Mesenchymal stem cell (in vitro differentiated cells and primary cell): ENCODE results near the gene TRIP12.
A peak's percentile ranks its signal among the peaks of the same experiment; 100 is the strongest.
"Not testable (repeated sequence)": the region's sequence is repeated elsewhere in the genome, so short reads cannot be mapped to it uniquely, and the experiment has no call there.

ENCODE experiments used
- DNase-seq: peaks from one replicate; pipeline ENCODE4 v3.0.0-alpha.2; 2013
- H2AFZ ChIP-seq: one replicate; pipeline ENCODE4 v1.6.1; 2013; ENCODE audit warnings: low read depth, mild to moderate bottlenecking, control low read depth, inconsistent platforms, low read length, moderate library complexity
- H2AK5ac ChIP-seq: 2 replicates; pipeline ENCODE4 v1.6.1; 2013; ENCODE audit warnings: low read length, moderate library complexity, mild to moderate bottlenecking, inconsistent platforms; ENCODE audit not compliant: severe bottlenecking
- H2BK120ac ChIP-seq: one replicate; pipeline ENCODE4 v1.6.1; 2013; ENCODE audit warnings: low read depth, mild to moderate bottlenecking, inconsistent platforms, low read length, moderate library complexity
- H2BK12ac ChIP-seq, 2 experiments: one replicate each; pipeline ENCODE4 v1.6.1; 2013; ENCODE audit warnings: inconsistent platforms in 2 of 2, low read length in 2 of 2, mild to moderate bottlenecking in 2 of 2, moderate library complexity in 2 of 2, control low read depth in 1 of 2
- H2BK15ac ChIP-seq: one replicate; pipeline ENCODE4 v1.6.1; 2013; ENCODE audit warnings: mild to moderate bottlenecking, low read depth, inconsistent platforms; ENCODE audit not compliant: poor library complexity, severe bottlenecking
- H2BK5ac ChIP-seq: 2 replicates; pipeline ENCODE4 v1.6.1; 2013; ENCODE audit warnings: low read depth, mild to moderate bottlenecking, low read length, control low read depth, inconsistent platforms; ENCODE audit not compliant: poor library complexity, severe bottlenecking
- H3K14ac ChIP-seq, 2 experiments: one replicate each; pipeline ENCODE4 v1.6.1; 2013; ENCODE audit warnings: inconsistent platforms in 2 of 2, low read length in 2 of 2, control low read depth in 1 of 2, mild to moderate bottlenecking in 1 of 2, moderate library complexity in 1 of 2
- H3K18ac ChIP-seq, 2 experiments: one replicate each; pipeline ENCODE4 v1.6.1; 2013; ENCODE audit warnings: inconsistent platforms in 2 of 2, low read length in 2 of 2, control low read depth in 1 of 2, low read depth in 1 of 2, mild to moderate bottlenecking in 1 of 2
- H3K23ac ChIP-seq, 2 experiments: one replicate each; pipeline ENCODE4 v1.6.1; 2013; ENCODE audit warnings: inconsistent platforms in 2 of 2, low read length in 2 of 2, mild to moderate bottlenecking in 2 of 2, moderate library complexity in 2 of 2, control low read depth in 1 of 2
- H3K27ac ChIP-seq: 2 replicates; pipeline ENCODE4 v1.5.1; 2013; ENCODE audit warnings: mild to moderate bottlenecking, moderate library complexity, low read length, control low read depth, inconsistent platforms; ENCODE audit not compliant: poor library complexity, severe bottlenecking
- H3K27me3 ChIP-seq, 2 experiments: 2 replicates each; pipeline versions ENCODE4 v1.6.1 to v1.7.0; 2013; ENCODE audit warnings: low read length in 2 of 2, mild to moderate bottlenecking in 2 of 2, moderate library complexity in 2 of 2, control low read depth in 1 of 2, inconsistent platforms in 1 of 2; ENCODE audit not compliant: control insufficient read depth in 1 of 2, insufficient read depth in 1 of 2
- H3K36me3 ChIP-seq, 2 experiments: 2 replicates each; pipeline versions ENCODE4 v1.6.1 to v1.7.0; 2013; ENCODE audit warnings: low read length in 2 of 2, control low read depth in 1 of 2, inconsistent platforms in 1 of 2, low read depth in 1 of 2, mild to moderate bottlenecking in 1 of 2; ENCODE audit not compliant: insufficient read depth in 2 of 2, control insufficient read depth in 1 of 2
- H3K4ac ChIP-seq, 2 experiments: one replicate each; pipeline ENCODE4 v1.6.1; 2013; ENCODE audit warnings: inconsistent platforms in 2 of 2, low read length in 2 of 2, mild to moderate bottlenecking in 2 of 2, moderate library complexity in 2 of 2, control low read depth in 1 of 2, low read depth in 1 of 2
- H3K4me1 ChIP-seq: 2 replicates; pipeline ENCODE4 v1.6.1; 2013; ENCODE audit warnings: low read depth, low read length, control low read depth; ENCODE audit not compliant: control insufficient read depth, insufficient read depth
- H3K4me2 ChIP-seq: 2 replicates; pipeline ENCODE4 v1.6.1; 2013; ENCODE audit warnings: low read length, mild to moderate bottlenecking, inconsistent platforms; ENCODE audit not compliant: poor library complexity, severe bottlenecking
- H3K4me3 ChIP-seq, 2 experiments: 2 replicates each; pipeline versions ENCODE4 v1.5.1 to v1.7.0; 2013; ENCODE audit warnings: low read length in 2 of 2, mild to moderate bottlenecking in 2 of 2, control low read depth in 1 of 2, low read depth in 1 of 2; ENCODE audit not compliant: insufficient read depth in 1 of 2
- H3K79me1 ChIP-seq: replicated peaks from 2 replicates; pipeline ENCODE4 v1.6.1; 2013; ENCODE audit warnings: mild to moderate bottlenecking, control low read depth, low read length, inconsistent platforms; ENCODE audit not compliant: poor library complexity, severe bottlenecking
- H3K9ac ChIP-seq: 2 replicates; pipeline ENCODE4 v1.7.0; 2013; ENCODE audit warnings: mild to moderate bottlenecking, low read length, moderate library complexity
- H3K9me3 ChIP-seq: 2 replicates; pipeline ENCODE4 v1.7.0; 2013; ENCODE audit warnings: mild to moderate bottlenecking, low read length; ENCODE audit not compliant: control insufficient read depth
- H4K8ac ChIP-seq: one replicate; pipeline ENCODE4 v1.6.1; 2013; ENCODE audit warnings: inconsistent platforms, mild to moderate bottlenecking, low read length, moderate library complexity
- H4K91ac ChIP-seq: one replicate; pipeline ENCODE4 v1.6.1; 2013; ENCODE audit warnings: mild to moderate bottlenecking, low read length, inconsistent platforms
- WGBS: methylation state at CpG from one replicate; pipeline ENCODE4 v1.1.7; 2013; ENCODE audit warnings: mixed read lengths; 5-methylcytosine and 5-hydroxymethylcytosine counted together

TRIP12 gene

DNA sequence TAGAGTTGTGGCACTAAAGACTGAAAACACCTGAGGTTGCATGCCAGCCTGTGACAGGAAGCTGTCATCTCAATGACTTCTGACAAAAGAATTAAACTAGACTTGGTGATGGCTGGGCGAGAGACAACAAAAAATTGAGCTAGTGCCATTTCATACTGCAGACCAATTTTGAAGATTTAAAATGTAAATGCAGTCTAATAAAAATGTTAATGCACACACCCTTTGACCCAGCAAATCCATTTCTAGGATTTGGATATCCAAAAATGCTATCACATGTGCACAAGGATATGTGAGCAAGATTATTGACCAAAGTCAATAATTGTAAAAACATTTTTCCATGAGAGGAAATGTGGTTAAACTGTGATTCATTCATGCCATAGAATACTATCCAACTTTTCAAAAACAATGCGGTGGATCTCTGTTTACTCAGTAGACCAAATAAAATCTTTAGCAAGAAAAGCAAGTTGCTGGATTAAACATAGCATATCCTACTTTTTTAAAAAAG, 6.1 kb upstream of the TRIP12 start:
- Histone ChIP-seq H3K18ac (no peak overlapping the region), H3K27ac (no peak overlapping the region), H3K36me3 (peaks cover 0 to 3% of the 10 kb centered on the region in 2 experiments), H2AK5ac (no peak overlapping the region), H3K4me2 (no peak overlapping the region), H2BK12ac (no peak overlapping the region), H3K4me3 (no peak overlapping the region), H3K9ac (peak overlapping the region; percentile 26), H3K9me3 (no peaks in the 10 kb centered on the region), H3K4ac (no peak overlapping the region), H2BK5ac (no peak overlapping the region), H2BK15ac (no peak overlapping the region), H4K91ac (no peak overlapping the region), H3K23ac (no peak overlapping the region), H2AFZ (no peak overlapping the region), H4K8ac (no peak overlapping the region), H3K4me1 (peaks cover 4% of the 10 kb centered on the region), H3K79me1 (peaks cover 20% of the 10 kb centered on the region), H3K14ac (no peak overlapping the region), H3K27me3 (no peaks in the 10 kb centered on the region), H2BK120ac (no peak overlapping the region)
- no CpG with 5 or more reads among the region's 2 CpGs for WGBS
- peak; percentile 43 for DNase-seq

DNA sequence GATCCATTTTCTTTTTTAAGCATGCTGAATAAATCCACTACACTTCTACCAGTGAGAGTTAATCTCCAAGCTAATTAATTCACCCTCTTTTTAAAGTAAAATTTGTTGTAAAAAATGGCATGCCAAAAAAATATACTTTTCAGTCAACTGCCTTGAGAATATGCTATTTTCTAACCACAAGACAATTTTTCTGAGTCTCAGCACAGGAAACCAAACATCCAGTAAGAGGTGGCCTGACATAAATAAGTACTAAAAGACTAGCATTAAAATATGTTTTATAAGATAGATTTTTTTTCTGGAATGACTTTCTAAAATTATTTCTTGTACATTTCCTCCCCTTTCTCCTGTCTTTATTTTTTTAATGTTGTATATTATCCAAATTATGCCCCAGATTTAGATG, 3.4 kb upstream of the TRIP12 start:
- no peak overlapping the region for H2BK120ac ChIP-seq

DNA sequence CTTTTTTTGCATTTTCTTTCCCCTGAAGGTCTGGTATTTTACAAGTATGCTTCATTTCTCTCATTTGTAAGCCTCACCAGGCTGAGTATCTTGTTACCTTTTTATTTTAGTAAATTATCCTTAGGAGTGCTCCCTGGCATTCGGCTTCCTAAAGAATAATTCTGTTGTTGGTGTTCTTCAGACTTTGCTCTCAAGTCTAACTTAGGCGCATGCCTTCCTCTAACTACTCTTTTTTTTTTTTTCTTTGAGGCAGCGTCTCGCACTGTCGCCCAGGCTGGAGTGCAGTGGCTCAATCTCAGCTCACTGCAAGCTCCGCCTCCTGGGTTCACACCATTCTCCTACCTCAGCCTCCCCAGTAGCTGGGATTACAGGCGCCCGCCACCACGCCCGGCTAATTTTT, 2.7 kb upstream of the TRIP12 start:
- H2BK5ac ChIP-seq, H3K14ac ChIP-seq, H3K79me1 ChIP-seq, H3K36me3 ChIP-seq, H3K23ac ChIP-seq, H3K4me3 ChIP-seq, H3K4me2 ChIP-seq, H3K18ac ChIP-seq, H2BK15ac ChIP-seq, H2AFZ ChIP-seq, H3K9ac ChIP-seq, H2BK12ac ChIP-seq, DNase-seq, H2AK5ac ChIP-seq, H3K27me3 ChIP-seq, H2BK120ac ChIP-seq, H3K27ac ChIP-seq, H3K4ac ChIP-seq, H3K9me3 ChIP-seq, H3K4me1 ChIP-seq, H4K8ac ChIP-seq, H4K91ac ChIP-seq: not testable (repeated sequence)
- 98% methylated on average over 7 of the region's 10 CpGs for WGBS

More for the DNA sequence above, 3.4 kb upstream of the TRIP12 start:
- H3K9me3 ChIP-seq: no peaks in the 10 kb centered on the region
- H3K4me1 ChIP-seq: peaks cover 4% of the 10 kb centered on the region
- H3K27me3 ChIP-seq: no peaks in the 10 kb centered on the region
- no peak overlapping the region for H4K8ac ChIP-seq
- no peak overlapping the region for H2BK15ac ChIP-seq
- H2BK12ac ChIP-seq: no peak overlapping the region
- H2AFZ ChIP-seq: no peak overlapping the region
- H3K9ac ChIP-seq: no peak overlapping the region
- H3K27ac ChIP-seq: no peak overlapping the region
- no peak for DNase-seq
- H3K4me2 ChIP-seq: no peak overlapping the region
- H3K18ac ChIP-seq: no peak overlapping the region
- no peak overlapping the region for H3K23ac ChIP-seq
- no peak overlapping the region for H3K4ac ChIP-seq
- H3K36me3 ChIP-seq: no peaks in the 10 kb centered on the region
- H2BK5ac ChIP-seq: no peak overlapping the region
- H3K79me1 ChIP-seq: peaks cover 11% of the 10 kb centered on the region
- no peak overlapping the region for H3K14ac ChIP-seq
- H4K91ac ChIP-seq: no peak overlapping the region
- no peak overlapping the region for H2AK5ac ChIP-seq
- H3K4me3 ChIP-seq: no peak overlapping the region

DNA sequence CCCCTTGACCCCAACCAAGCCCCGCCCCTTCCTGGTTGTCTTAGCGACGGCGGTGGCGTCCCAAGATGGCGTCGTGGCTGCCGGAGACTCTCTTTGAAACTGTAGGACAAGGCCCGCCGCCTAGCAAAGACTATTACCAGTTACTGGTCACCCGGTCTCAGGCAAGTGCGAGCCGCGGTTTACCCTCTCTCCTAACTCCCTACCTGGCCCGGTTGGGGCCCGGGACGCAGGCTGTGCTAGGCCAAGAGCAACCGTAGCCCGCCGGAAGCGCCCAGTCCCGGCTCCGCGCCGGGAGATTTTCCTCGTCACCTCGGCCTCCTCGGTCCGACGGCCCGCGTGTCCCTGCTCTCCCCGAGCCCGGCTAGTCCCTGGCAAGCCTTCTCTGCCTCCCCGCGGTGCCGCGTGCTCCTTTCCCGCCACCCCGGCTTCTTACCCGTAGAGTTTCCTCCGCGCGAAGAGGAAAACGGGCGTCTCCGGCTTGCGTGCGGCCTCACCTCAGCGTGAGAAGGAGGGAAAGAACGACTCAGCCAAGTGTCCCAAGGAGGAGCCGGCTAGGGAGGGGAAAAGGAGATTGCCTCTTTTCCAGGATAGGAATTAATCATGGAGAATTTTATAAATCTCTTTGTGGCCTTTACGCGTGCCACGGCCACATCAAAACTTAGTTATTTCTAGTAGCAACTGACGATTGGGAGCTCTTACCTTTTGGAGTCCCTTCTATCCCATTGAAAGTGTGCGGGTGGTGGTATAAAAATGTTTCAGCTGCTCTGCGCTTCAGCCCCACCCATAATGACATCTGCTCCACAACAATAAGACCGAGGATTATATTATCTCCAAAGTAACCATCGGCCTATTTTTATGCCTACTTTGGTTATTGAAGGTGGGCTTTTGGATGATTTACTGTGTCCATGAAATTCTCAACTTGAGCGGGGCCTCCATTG, 909 bp upstream of the TRIP12 start, which contains the start of gene FBXO36:
Gene FBXO36, plus strand, starts transcription at position 55 of the 938 bp plus-strand sequence. Its CDS starts 11 bp downstream, at position 66.
- Histone ChIP-seq H3K36me3 (peaks cover 2 to 10% of the 10 kb centered on the region in 2 experiments), H2BK12ac (no peak within 1 kb of the TSS), H3K27ac (peak within 1 kb of the TSS; percentile 99), H3K79me1 (peaks cover 4% of the 10 kb centered on the region), H3K9ac (peak within 1 kb of the TSS; percentile 97), H3K4me2 (peak within 1 kb of the TSS; percentile 89), H3K4ac (peak within 1 kb of the TSS; percentile 91 to 97), H2BK120ac (peak within 1 kb of the TSS; percentile 99), H3K27me3 (no peaks in the 10 kb centered on the region), H3K9me3 (no peaks in the 10 kb centered on the region), H4K91ac (peak within 1 kb of the TSS; percentile 85), H3K14ac (peak within 1 kb of the TSS in 1 of 2 experiments; percentile 53), H2BK15ac (peak within 1 kb of the TSS; percentile 89), H2BK5ac (peak within 1 kb of the TSS; percentile 96), H2AK5ac (no peak within 1 kb of the TSS), H3K18ac (peak within 1 kb of the TSS; percentile 95 to 98), H3K4me3 (peak within 1 kb of the TSS; percentile 93 to 97), H3K23ac (peak within 1 kb of the TSS in 1 of 2 experiments; percentile 14), H4K8ac (peak within 1 kb of the TSS; percentile 94), H3K4me1 (peaks cover 3% of the 10 kb centered on the region), H2AFZ (peak within 1 kb of the TSS; percentile 96)
- DNase-seq: peak; percentile 88
- WGBS: 1% methylated on average over 57 of the region's 61 CpGs
